Medulla oblongata (tissue), 1 donor: Measurements from ENCODE around the gene MRPL1.
"Not testable (repeated sequence)": the region's sequence is repeated elsewhere in the genome, so short reads cannot be mapped to it uniquely, and the experiment has no call there.

ENCODE experiments used
- DNase-seq: peaks from one replicate; pipeline ENCODE4 v3.0.0-alpha.2; 2015; ENCODE audit errors: extremely low spot score

The MRPL1 gene

GRCh38 chr4:77982900-77983540 lies 120.4 kb downstream of the MRPL1 start:
- not testable (repeated sequence) for DNase-seq

GRCh38 chr4:77983612-77984311 lies 121.1 kb downstream of the MRPL1 start:
- DNase-seq: not testable (repeated sequence)

- no peak for DNase-seq
These were observed 127.3 kb downstream of the MRPL1 start for GRCh38 chr4:77989968-77990367.

- no peak for DNase-seq
These were observed 127.8 kb downstream of the MRPL1 start for GRCh38 chr4:77990456-77990855.

GRCh38 chr4:77990904-77991358 lies 128.3 kb downstream of the MRPL1 start:
- DNase-seq: no peak

- no peak for DNase-seq
These were observed 130.0 kb downstream of the MRPL1 start for GRCh38 chr4:77992581-77992980.

GRCh38 chr4:77994194-77994721 lies 131.6 kb downstream of the MRPL1 start:
- DNase-seq: peak; percentile 6

GRCh38 chr4:77996076-77996475 lies 133.4 kb downstream of the MRPL1 start:
- no peak for DNase-seq

- no peak for DNase-seq
These were observed 138.9 kb downstream of the MRPL1 start for GRCh38 chr4:78001531-78001930.

- DNase-seq: no peak
These were observed 139.6 kb downstream of the MRPL1 start for GRCh38 chr4:78002260-78002659.
